GM12864 (cell line): Measurements from ENCODE around the gene TTC32.

Source experiments
- DNase-seq: peaks from one replicate; pipeline ENCODE4 v3.0.0-alpha.2; 2011; ENCODE audit warnings: low read depth
- H3K4me3 ChIP-seq: 2 replicates; pipeline ENCODE4 v1.5.1; 2011; ENCODE audit warnings: mild to moderate bottlenecking, low read depth, low read length, control low read depth
- CTCF ChIP-seq: IDR thresholded peaks from 2 replicates; pipeline ENCODE4 v1.5.1; 2011; ENCODE audit warnings: low read depth, mild to moderate bottlenecking, moderate library complexity, low read length, control low read depth, inconsistent platforms; ENCODE audit errors: missing control alignments

The TTC32 gene

GRCh38 chr2:19914266-19914975, 12.6 kb upstream of the TTC32 start:
- no peak for DNase-seq
- H3K4me3 ChIP-seq, result no peak overlapping the region
- TF ChIP-seq CTCF, result no peak

GRCh38 chr2:19911808-19912509, 10.2 kb upstream of the TTC32 start:
- no peak overlapping the region for H3K4me3 ChIP-seq
- no peak for DNase-seq
- no peak for TF ChIP-seq CTCF

- DNase-seq, result no peak
- peak overlapping the region; percentile 90 for H3K4me3 ChIP-seq
- no peak for TF ChIP-seq CTCF
Observed at GRCh38 chr2:19902216-19902740, 495 bp upstream of the TTC32 start.

DNA sequence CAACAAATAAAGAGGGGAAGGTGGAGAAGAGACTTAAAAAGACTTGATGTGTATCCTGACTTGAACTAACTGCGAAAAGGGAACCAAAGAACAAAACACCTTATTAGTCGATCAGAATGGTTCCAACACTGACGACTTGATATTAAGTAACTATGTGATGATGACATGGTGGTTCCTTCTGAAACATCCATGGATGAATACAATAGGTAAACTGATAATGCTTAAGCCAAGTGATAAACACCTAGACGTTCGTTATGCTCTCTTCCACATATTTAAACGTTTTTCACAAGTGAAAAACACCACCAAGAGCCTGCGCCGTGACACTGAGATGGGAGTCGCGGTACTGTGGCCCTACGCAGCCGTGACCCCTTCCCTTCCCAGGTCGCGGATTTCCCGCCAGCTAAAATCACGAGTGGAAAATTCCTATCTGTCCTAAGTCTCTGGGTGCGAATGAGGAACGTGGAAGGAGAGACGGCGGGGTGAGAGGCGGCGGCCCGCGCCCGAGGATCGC, 797 bp downstream of the TTC32 start:
- DNase-seq, result no peak
- H3K4me3 ChIP-seq, result peak overlapping the region; percentile 90
- no peak for TF ChIP-seq CTCF

GRCh38 chr2:19899985-19900930, 1.5 kb downstream of the TTC32 start:
- DNase-seq, result no peak
- H3K4me3 ChIP-seq, result peak overlapping the region; percentile 90
- no peak for TF ChIP-seq CTCF

GRCh38 chr2:19898592-19899329, 3.0 kb downstream of the TTC32 start:
- no peak for TF ChIP-seq CTCF
- no peak for DNase-seq

More at GRCh38 chr2:19898592-19899329, 3.0 kb downstream of the TTC32 start:
- peak overlapping the region; percentile 7; the same call in 1 of the 2 replicates for H3K4me3 ChIP-seq
